Body of pancreas (tissue), 4 donors: ENCODE measurements around the gene BTNL2.

Experiments used
- POLR2A ChIP-seq, 3 donors: fragments of 450-650 bp; IDR thresholded peaks; one replicate each; pipeline ENCODE4 v1.6.1; 2016; ENCODE audit warnings: antibody characterized with exemption in 3 of 3, mild to moderate bottlenecking in 2 of 3
- TF ChIP-seq, protein P1 (sequence below), 7 experiments: fragments of 450-650 bp in 4 of 7; fragments of 200-600 bp in 3 of 7; sonication (generic) in 3 of 7; IDR thresholded peaks; one replicate each; pipeline ENCODE4 v1.5.1; 2016 to 2019; ENCODE audit warnings: antibody characterized with exemption in 7 of 7

DNA sequence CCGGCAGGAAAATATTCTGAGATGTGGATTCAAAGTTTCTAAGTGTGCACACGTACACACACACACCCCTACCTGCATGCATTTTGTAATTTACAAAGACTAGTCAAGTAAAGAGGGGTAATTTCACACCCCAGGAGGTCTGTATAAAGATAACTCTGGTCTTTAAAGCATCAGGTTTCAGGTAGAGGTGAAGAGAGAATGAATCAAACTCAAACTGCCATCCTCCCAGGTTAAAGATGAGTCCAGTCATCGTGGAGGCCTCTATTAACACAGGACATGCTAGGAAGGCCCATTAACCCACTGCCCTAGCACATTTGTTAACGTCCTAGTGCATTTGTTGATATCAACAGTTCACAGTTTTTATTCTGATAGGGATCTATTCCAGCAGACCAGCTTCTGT is 29.2 kb upstream of the BTNL2 start:
- TF ChIP-seq, protein P1, sequence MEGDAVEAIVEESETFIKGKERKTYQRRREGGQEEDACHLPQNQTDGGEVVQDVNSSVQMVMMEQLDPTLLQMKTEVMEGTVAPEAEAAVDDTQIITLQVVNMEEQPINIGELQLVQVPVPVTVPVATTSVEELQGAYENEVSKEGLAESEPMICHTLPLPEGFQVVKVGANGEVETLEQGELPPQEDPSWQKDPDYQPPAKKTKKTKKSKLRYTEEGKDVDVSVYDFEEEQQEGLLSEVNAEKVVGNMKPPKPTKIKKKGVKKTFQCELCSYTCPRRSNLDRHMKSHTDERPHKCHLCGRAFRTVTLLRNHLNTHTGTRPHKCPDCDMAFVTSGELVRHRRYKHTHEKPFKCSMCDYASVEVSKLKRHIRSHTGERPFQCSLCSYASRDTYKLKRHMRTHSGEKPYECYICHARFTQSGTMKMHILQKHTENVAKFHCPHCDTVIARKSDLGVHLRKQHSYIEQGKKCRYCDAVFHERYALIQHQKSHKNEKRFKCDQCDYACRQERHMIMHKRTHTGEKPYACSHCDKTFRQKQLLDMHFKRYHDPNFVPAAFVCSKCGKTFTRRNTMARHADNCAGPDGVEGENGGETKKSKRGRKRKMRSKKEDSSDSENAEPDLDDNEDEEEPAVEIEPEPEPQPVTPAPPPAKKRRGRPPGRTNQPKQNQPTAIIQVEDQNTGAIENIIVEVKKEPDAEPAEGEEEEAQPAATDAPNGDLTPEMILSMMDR (IDR thresholded peaks at IDR 0.05), result no peak
- no peak for TF ChIP-seq POLR2A (IDR thresholded peaks at IDR 0.05)
